Measurements from ENCODE around the gene IPPK.
"Not testable (repeated sequence)": the region's sequence is repeated elsewhere in the genome, so short reads cannot be mapped to it uniquely, and the experiment has no call there.

IPPK gene

DNA sequence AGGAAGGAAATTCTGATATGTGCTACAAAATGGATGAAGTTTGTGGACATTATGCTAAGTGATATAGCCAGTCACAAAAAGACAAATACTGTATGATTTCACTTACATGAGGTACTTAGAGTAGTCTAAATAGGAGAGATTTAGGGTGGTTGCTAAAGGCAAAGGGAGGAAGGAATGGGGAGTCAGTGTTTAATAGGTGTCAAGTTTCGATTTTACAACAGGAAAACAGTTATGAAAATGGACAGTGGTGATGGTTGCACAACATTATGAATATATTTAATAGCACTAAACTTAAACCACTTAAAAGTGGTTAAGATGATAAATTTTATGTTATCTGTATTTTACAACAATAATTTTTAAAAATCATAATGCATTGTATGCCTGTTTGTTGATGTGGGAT lies 93.8 kb downstream of the IPPK start:
- no peak for DNase-seq

DNA sequence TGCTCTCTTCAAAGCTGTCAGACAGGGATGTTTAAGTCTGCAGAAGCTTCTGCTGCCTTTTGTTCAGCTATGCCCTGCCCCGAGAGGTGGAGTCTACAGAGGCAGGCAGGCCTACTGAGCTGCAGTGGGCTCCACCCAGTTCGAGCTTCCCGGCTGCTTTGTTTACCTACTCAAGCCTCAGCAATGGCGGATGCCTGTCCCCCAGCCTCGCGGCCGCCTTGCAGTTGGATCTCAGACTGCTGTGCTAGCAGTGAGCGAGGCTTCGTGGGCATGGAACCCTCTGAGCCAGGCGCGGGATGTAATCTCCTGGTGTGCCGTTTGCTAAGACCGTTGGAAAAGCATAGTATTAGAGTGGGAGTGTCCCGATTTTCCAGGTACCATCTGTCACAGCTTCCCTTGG lies 96.3 kb downstream of the IPPK start:
- not testable (repeated sequence) for DNase-seq

DNA sequence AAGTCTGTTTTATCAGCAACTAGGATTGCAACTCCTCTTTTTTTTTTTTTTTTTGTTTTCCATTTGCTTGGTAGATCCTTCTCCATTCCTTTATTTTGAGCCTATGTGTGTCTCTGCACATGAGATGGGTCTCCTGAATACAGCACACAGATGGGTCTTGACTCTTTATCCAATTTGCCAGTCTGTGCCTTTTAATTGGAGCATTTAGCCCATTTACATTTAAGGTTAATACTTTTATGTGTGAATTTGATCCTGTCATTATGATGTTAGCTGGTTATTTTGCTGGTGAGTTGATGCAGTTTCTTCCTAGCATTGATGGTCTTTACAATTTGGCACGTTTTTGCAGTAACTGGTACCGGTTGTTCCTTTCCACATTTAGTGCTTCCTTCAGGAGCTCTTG lies 98.1 kb downstream of the IPPK start:
- not testable (repeated sequence) for DNase-seq

DNA sequence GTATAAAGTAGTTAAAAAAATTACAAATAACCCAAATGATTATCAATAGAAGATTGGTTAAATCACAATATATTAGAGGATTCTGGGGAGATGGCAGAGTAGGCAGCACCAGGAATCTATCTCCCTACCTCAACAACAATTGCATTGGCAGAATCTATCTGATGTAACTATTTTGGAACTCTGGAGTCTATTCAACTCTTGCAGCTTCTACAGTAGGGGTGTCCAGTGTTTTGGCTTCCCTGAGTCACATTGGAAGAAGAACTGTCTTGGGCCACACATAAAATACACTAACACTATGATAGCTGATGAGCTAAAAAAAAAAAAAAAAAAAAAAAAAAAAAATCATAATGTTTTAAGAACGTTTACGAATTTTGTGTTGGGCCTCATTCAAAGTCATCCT lies 104.9 kb downstream of the IPPK start:
- no peak for DNase-seq

DNA sequence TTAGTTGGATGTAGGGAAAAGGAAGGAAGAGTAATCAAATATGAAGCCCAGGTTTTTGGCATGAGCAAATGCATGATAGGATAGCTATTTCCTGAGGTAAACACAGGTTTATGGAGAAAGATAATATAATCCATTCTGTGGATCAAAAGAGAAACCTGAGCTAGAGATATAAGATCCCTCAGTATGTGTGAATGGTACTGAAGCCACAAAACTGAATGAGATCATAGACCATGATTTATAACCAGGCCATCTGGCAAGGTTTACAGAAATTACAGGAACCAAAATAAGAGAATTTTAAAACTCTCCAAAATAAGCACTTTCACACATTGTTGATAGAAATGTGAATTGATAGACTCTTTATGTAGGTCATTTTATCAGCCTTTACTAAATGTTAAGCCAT lies 105.4 kb downstream of the IPPK start:
- no peak for DNase-seq

All from inflammatory macrophage treated with lipopolysaccharide for 4 hours (primary cell).